ENCODE results near the gene RXRG. TPM values are rescaled to one million over a fixed set of nuclear protein-coding genes. Genes with fewer than 3 reads are reported as not detected.

RXRG gene
- polyA plus RNA-seq, 1 of the 3 experiments (the other 2 are of a cell fraction): not detected

DNA sequence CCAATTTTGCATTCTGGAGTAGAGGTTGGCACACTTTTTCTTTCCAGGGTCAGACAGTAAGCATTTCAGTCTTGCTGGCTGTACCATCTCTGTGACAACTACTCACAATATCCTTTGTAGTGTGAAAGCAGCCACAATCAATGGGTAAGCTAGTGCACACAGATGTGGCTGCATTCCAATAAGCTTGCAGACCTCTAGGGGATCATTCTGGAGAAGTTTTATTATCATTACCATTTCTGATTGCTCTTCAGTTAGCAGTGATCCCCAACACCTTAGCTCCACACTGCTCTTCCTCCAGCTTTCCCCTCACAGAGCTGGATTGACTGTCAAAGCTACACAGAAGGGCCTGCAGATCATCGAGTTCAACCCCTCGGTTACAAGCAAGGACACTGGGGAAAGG lies 9.1 kb downstream of the RXRG start:
- H3K9ac ChIP-seq: no peak overlapping the region
- H2AFZ ChIP-seq (ENCODE audit: low read depth): no peak overlapping the region
- no peaks in the 10 kb centered on the region for H3K4me1 ChIP-seq (ENCODE audit: control insufficient read depth in 1 of 2, insufficient read depth in 2 of 2, low read depth in 1 of 2, low read length in 1 of 2)
- no peak for DNase-seq
- H3F3A ChIP-seq (replicated peaks; ENCODE audit: insufficient read depth): no peaks in the 10 kb centered on the region
- H3K9me3 ChIP-seq: no peaks in the 10 kb centered on the region
- H3K36me3 ChIP-seq (replicated peaks in 1 of 2; ENCODE audit: control insufficient read depth in 1 of 2, insufficient read depth in 2 of 2, low read length in 1 of 2): no peaks in the 10 kb centered on the region
- no peaks in the 10 kb centered on the region for H4K20me1 ChIP-seq (ENCODE audit: insufficient read depth)
- no peak for TF ChIP-seq NRF1 (IDR thresholded peaks at IDR 0.05; ENCODE audit: low read depth, low read length)
- ChIA-PET POLR2A (interaction anchor here (0.5 kb wide), 1 partner anchor 225 kb away, joined by 8 read pairs; no protein-coding TSS in a partner anchor), CTCF (interaction anchor here (1.0 to 1.8 kb wide), 2 partner anchors 43 to 67 kb away, joined by 3 to 8 read pairs; no protein-coding TSS in a partner anchor)
- 8% methylated on average over 2 of the region's 2 CpGs for WGBS (ENCODE audit: low lambda C conversion rate)
- H3K79me2 ChIP-seq (ENCODE audit: insufficient read depth): no peaks in the 10 kb centered on the region
- no peak overlapping the region for H3K4me3 ChIP-seq (ENCODE audit: low read depth in 2 of 2, low read length in 1 of 2)
- no peak overlapping the region for H3K27ac ChIP-seq (ENCODE audit: low read depth in 2 of 2, low read length in 1 of 2)
- H3K4me2 ChIP-seq: no peak overlapping the region
- H3K27me3 ChIP-seq (ENCODE audit: insufficient read depth): no peaks in the 10 kb centered on the region
- H3K9me2 ChIP-seq: no peaks in the 10 kb centered on the region

DNA sequence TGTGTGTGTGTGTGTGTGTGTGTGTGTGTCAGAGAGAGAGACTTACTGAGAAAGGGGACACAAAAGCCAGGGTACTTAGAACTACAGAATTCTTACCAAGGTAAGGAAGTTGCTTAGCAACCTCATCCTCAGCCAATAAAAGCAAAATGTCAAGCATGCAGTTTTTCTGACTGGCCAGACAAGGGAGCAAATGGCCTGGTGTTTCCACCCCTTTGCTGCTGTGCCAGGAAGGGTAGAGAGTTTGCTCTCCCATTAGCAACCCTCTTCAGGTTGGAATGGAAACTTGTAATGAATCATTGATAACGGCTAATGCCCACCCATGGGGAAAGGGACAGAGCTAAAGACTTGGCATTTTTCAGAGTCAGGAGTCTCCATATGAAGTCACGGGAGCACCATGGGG lies 10.6 kb downstream of the RXRG start:
- Histone ChIP-seq H4K20me1 (ENCODE audit: insufficient read depth) (no peaks in the 10 kb centered on the region), H3K9me3 (no peaks in the 10 kb centered on the region), H3K36me3 (replicated peaks in 1 of 2; ENCODE audit: control insufficient read depth in 1 of 2, insufficient read depth in 2 of 2, low read length in 1 of 2) (no peaks in the 10 kb centered on the region), H2AFZ (ENCODE audit: low read depth) (no peak overlapping the region), H3K27ac (ENCODE audit: low read depth in 2 of 2, low read length in 1 of 2) (no peak overlapping the region), H3K9me2 (no peaks in the 10 kb centered on the region), H3K27me3 (ENCODE audit: insufficient read depth) (no peaks in the 10 kb centered on the region), H3F3A (replicated peaks; ENCODE audit: insufficient read depth) (no peaks in the 10 kb centered on the region), H3K9ac (no peak overlapping the region), H3K4me2 (no peak overlapping the region), H3K4me1 (ENCODE audit: control insufficient read depth in 1 of 2, insufficient read depth in 2 of 2, low read depth in 1 of 2, low read length in 1 of 2) (no peaks in the 10 kb centered on the region), H3K79me2 (ENCODE audit: insufficient read depth) (no peaks in the 10 kb centered on the region), H3K4me3 (ENCODE audit: low read depth in 2 of 2, low read length in 1 of 2) (no peak overlapping the region)
- 0% methylated on average over 2 of the region's 2 CpGs for WGBS (ENCODE audit: low lambda C conversion rate)
- ChIA-PET CTCF (no interaction called here), POLR2A (no interaction called here)
- TF ChIP-seq, protein P1, sequence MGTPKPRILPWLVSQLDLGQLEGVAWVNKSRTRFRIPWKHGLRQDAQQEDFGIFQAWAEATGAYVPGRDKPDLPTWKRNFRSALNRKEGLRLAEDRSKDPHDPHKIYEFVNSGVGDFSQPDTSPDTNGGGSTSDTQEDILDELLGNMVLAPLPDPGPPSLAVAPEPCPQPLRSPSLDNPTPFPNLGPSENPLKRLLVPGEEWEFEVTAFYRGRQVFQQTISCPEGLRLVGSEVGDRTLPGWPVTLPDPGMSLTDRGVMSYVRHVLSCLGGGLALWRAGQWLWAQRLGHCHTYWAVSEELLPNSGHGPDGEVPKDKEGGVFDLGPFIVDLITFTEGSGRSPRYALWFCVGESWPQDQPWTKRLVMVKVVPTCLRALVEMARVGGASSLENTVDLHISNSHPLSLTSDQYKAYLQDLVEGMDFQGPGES (IDR thresholded peaks at IDR 0.05; ENCODE audit: low read depth, low read length): no peak
- TF ChIP-seq, protein P2, sequence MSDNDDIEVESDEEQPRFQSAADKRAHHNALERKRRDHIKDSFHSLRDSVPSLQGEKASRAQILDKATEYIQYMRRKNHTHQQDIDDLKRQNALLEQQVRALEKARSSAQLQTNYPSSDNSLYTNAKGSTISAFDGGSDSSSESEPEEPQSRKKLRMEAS (IDR thresholded peaks at IDR 0.05; ENCODE audit: low read depth): no peak
- no peak for TF ChIP-seq YY1 (IDR thresholded peaks at IDR 0.05; ENCODE audit: low read depth)
- TF ChIP-seq MEF2A (IDR thresholded peaks at IDR 0.05; ENCODE audit: borderline replicate concordance, low read depth): no peak
- TF ChIP-seq FOXJ3 (CRISPR knock-in tag; IDR thresholded peaks at IDR 0.05): no peak
- no peak for TF ChIP-seq FOXM1 (IDR thresholded peaks at IDR 0.05; ENCODE audit: low read depth)
- TF ChIP-seq, protein P3, sequence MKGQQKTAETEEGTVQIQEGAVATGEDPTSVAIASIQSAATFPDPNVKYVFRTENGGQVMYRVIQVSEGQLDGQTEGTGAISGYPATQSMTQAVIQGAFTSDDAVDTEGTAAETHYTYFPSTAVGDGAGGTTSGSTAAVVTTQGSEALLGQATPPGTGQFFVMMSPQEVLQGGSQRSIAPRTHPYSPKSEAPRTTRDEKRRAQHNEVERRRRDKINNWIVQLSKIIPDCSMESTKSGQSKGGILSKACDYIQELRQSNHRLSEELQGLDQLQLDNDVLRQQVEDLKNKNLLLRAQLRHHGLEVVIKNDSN (IDR thresholded peaks at IDR 0.05; ENCODE audit: borderline replicate concordance, low read depth): no peak
- no peak for TF ChIP-seq CHD2 (IDR thresholded peaks at IDR 0.05; ENCODE audit: low read length, partially characterized antibody)
- TF ChIP-seq RCOR1 (IDR thresholded peaks at IDR 0.05; ENCODE audit: low read length): no peak
- TF ChIP-seq, protein P4, sequence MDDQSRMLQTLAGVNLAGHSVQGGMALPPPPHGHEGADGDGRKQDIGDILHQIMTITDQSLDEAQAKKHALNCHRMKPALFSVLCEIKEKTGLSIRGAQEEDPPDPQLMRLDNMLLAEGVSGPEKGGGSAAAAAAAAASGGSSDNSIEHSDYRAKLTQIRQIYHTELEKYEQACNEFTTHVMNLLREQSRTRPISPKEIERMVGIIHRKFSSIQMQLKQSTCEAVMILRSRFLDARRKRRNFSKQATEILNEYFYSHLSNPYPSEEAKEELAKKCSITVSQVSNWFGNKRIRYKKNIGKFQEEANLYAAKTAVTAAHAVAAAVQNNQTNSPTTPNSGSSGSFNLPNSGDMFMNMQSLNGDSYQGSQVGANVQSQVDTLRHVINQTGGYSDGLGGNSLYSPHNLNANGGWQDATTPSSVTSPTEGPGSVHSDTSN (IDR thresholded peaks at IDR 0.05): no peak
- DNase-seq: no peak
